Stimulated activated CD8-positive, alpha-beta memory T cell treated with anti-CD3 and anti-CD28 coated beads, Interleukin-4, amount 100 ng/mL, for 1 hour (primary cell): ENCODE data around the gene CDK14.
"Not testable (repeated sequence)": the region's sequence is repeated elsewhere in the genome, so short reads cannot be mapped to it uniquely, and the experiment has no call there.

Experiments used
- DNase-seq, 2 donors: peaks; one replicate each; pipeline ENCODE4 v3.0.0-alpha.2; 2020; ENCODE audit warnings: low read depth in 2 of 2, low spot score in 1 of 2

The CDK14 gene

DNA sequence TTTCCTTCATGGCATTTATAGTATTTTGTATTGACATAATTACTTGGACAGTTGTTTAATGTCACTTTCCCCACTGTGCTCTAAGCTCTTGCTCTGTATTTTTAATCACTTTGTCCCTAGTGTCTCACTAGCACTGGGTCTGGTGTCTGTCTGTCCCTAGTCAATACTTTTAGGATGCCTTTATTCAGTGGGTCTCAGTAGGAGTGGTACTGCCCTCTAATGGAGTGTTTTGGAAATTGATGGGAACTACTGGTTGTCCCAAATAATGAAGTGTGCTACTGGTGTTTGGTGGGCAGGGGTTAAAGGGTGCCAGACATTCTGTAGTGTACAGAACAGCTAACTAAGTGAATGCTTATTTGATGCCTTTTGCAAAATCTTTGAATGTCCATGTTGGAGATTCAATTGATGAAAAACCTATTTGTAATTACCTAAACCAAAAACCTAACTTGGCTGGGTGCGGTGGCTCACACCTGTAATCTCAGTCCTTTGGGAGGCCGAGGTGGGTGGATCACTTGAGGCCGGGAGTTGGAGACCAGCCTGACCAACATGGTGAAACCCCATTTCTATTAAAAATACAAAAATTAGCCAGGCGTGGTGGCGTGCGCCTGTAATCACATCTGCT lies 33.3 kb downstream of the CDK14 start:
- DNase-seq = no peak

DNA sequence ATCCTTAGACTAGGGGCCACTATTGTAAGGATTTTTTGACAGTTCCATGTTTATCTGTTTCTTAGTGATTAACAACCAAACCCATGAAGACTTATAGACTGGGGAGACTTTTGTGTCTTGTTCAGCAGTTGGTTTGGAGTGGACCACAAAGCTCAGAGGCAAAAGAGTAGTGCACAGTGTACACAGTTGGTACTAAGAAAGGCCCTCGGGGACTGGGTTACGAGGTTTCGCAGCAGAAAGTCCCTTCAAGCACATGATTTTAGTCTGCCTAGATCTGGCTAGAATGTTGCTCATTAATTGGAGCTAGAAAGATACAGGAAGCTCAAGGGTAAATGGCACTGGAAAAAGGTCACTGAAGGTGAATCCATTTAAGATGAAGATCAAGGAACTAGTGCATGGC lies 35.4 kb downstream of the CDK14 start:
- DNase-seq = no peak

DNA sequence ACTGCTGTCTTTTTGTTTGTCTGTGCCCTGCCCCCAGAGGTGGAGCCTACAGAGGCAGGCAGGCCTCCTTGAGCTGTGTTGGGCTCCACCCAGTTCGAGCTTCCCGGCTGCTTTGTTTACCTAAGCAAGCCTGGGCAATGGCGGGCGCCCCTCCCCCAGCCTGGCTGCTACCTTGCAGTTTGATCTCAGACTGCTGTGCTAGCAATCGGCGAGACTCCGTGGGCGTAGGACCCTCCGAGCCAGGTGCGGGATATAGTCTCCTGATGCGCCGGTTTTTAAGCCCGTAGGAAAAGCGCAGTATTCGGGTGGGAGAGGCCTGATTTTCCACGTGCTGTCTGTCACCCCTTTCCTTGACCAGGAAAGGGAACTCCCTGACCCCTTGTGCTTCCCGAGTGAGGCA lies 43.6 kb downstream of the CDK14 start:
- DNase-seq = not testable (repeated sequence)

DNA sequence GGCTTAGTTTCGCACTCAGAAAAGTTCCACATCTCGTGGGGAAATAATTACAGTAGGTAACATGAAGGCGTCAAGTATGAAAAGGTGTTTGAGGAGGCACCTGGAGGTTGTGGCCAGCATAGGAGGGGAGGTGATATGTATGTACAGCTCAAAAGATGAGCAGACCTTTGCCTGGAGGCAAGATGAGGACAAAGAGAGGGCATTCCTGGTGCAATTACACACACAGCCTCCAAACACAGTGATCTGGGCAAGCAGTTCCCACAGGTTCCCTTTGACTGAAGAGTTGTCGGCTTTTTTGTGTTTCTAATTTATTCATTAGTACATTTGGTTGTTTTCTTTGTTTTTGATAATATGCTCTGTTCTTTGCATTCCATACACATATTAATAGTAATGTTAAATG lies 46.9 kb downstream of the CDK14 start:
- no peak for DNase-seq

DNA sequence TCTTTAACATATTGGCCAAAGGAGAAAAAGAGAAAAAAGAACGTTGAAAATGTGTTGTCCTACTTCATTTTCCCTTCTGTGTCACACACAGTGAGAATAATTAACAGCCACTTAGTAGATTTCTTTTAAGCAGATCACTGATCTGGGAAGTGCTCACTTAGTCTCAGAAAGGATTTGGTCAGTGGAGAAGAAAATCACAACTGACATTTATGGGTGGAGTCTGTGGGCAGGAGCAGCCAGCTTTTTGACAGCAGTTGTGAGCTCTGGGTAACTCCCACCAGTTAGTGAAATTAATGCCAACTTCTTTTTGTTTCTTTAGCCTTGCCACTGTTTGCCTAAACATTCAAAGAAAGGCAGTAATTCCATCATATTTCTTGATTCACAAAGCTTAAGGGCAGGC lies 49.7 kb downstream of the CDK14 start:
- no peak for DNase-seq

DNA sequence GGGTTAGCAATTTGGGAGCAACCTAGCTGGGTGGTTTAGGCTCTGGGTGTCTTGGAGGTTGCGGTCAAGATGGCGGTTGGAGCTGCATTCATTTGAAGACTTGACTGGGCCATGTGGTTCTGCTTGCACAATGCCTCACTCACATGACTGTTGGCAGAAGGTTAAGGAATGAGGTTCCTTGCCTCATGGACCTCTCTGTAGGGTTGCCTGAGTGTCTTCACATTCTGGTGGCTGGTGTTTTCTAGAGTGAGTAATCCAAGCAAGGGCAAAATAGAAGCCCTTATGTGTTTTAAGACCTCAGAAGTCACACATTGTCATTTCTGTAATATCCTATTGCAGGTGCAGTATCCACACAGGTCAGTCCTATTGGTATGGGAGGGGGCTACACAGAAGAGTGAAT lies 52.0 kb downstream of the CDK14 start:
- no peak for DNase-seq

DNA sequence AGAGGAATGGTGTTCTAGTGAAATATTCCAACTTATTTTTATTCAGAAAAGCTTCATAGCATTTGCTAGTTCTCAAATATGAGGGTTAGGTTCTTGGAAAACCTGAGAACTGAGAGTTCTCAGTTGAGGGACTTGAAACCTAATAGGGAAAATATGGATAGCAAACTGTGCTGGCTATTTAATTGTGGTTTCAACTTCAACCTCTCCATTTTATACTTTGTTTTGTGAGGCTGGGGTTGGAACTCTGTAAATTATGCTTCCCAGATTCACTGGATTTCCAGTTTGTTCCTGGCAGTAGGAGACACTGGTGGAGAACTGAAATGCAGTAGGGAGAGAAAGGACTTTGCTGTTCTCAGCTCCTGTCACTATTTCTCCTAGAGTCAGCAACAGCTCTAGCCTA lies 52.7 kb downstream of the CDK14 start:
- no peak for DNase-seq

DNA sequence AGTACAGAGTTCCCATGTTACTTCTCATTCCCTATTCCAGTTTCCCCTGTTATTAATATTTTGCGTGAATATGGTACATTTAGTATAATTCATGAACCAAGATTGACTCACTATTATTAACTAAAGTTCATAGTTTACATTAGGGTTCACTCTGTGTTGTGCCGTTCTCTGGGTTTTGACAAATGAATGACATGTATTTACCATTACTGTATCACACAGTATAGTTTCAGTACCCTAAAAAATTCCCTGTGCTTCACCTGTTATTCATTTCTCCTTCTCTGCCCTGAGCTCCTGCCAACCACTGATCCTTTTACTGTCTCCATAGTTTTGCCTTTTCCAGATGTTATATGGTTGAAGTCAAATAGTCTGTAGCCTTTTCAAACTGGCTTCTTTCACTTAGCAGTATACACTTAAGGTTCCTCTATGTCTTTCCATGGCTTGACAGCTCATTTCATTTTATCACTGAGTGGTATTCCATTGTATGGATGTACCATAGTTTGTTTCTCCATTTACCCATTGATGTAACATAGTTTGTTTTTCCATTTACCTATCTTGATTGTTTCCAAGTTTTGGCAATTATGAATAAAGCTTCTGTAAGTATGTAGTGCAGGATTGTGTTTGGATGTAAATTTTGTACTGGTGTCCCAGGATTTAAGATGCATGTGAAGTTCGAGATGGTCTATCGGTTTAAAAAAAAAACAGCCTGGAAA lies 58.8 kb downstream of the CDK14 start:
- no peak for DNase-seq

DNA sequence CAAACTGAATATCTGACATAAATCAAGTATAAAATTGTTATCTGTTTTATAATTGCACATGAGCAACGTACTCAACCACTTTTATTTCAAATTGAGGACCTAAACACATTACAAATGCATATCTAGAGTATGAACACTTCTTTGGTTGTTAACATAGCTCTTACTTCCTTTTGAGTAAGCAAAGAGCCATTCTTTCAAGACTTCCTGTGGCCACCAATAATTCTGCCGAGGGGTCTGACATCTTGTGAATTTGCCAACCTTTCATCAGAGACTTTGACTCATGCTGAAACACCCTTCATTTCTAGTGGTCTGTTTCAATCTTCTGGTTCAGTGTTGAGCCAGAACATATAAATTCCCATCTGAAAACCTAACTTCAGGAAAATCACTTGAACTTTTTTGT lies 59.4 kb downstream of the CDK14 start:
- DNase-seq = no peak

DNA sequence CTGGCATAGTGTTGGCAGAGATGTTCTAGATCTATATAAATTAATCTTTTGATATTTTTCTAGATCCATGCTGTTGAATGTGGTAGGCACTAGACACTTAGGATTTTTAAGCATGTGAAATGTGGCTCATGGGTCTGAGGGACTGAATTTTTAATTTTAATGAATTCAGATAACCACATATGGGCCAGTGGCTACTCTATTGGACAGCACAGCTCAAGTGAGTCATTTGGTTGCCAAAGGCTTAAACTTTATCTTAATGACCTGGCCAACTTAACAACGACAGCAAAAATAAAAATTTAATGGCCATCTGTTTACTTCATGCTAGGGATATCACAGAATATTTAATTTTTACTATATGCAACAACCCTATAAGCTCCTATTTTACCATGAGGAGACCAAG lies 61.4 kb downstream of the CDK14 start:
- DNase-seq = no peak

DNA sequence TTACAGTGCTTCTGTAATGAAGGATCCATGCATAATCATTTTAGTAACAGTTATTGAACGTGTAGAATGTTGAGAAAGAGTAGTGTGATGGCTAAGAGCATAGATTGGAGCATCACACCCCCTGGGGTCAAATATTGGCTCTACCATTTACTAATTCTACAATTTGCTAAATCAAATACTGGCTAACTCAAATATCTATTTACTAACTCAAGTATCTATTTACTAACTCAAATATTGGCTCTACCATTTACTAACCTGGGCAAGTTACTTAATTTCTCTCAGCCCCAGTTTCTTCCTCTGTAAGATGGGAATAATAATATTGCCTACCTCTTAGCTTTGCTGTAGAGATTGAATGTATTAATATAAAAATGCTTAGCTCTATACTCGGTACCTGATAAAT lies 64.0 kb downstream of the CDK14 start:
- DNase-seq = no peak

DNA sequence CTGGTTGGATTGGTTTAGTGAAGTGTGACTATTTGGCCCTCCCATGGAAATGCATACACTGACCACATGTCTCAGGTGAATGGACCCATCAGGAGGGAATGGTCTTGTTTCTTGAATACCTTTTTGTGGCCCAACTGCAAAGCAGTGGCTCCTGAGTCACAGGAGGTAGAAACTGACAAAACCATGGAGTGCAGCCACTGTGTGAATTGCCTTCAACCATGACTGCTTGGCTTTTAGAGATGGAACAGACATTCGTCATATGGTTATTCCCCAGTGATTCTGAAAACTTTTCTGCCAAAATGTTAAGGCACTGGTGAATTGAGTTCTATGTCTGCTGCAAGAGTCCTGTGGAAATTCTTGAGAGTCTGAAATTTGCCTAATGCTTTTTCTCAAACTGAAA lies 64.7 kb downstream of the CDK14 start:
- no peak for DNase-seq

DNA sequence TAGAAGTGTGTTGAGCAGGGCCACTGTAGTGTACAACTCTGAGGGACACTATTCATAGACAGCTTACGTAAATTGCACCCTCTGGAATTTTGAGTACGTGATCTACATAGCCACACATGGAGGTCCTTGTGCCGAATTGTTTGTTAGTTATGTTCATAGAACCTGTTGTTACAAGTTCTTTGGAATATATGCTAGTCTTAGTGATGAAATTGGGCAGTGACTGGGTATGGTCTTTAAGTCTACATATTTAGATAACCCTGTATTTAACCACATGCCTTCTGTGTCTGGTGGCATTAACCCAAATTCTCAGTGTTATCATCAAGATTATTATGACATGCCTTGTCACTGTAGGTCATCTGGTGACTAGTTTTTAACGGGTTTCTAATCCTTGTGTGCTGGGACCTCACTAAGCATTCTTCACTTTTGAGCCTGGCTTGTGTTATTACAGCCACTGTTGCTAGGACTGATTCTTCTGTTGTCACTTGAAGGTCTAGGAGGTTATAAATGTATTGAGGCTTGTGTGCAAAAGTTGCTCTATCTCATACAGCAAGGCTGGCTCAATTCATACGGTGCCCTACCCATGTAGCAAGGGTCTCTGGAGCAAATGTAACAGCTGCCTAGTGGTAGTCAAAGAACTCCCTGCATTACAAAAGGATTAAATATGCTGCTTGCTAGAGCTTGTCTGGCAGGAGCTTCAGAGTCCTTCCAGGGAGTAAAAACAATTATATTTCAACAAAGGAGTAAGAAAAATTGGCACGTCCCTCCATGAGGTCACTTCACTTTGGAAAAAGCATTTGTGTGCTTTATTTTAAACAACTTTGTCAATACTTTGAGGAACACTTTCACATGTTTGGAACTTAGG lies 65.4 kb downstream of the CDK14 start:
- DNase-seq = no peak

DNA sequence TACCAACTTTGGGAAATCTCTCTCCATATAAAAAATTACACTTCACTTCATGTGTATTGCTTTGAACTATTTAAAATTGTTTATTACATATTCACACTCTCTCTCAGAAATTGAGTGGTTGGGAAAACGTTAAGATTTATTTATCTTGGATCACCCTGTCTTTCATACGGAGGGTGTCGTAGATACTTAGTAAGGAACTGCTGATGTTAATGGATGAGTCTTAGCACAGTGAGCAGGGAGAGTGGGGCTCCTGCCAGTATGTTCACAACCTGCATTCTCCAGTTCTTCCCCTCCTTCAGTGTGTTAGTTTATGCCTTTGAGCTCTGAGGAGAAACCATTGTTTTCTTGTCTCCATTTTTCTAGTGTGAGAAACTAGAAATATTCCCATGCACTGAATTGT lies 67.1 kb downstream of the CDK14 start:
- DNase-seq = no peak

DNA sequence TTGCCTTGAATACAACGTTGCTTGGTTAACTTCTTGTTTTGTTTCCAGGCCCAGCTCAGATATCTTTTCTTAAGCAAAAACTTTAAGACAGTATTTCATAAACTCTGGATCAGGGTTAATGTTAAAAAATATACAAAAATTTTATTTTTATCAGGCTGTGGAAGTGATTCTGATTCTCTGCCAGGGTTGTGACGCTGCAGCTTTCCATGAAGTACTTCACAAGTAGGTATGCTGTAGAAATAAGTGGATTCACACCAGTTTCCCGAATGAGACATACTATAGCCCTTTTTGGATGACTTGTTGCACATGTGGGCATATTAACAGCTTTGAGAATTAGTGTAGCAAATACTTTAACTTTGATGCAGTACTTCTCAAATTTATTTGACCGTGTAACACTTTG lies 70.1 kb downstream of the CDK14 start:
- no peak for DNase-seq

DNA sequence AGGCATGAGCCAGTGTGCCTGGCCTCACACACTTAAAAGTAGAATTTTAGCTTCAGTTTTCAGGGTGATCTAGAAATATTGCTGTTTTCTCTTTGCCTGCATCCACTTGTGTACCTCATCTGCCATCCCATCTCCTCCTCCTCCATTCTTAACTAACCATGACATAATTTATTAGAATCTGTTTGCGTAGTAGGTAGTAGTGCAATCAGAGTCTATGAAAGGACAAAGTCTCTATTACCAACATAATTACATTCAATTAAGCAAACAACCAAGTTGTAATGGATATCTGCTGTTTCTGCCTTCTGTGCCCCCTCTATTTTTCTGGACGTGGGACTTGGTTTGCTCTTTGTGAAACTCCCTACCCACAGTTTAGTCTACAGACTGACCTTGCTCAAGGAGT lies 72.9 kb downstream of the CDK14 start:
- no peak for DNase-seq

DNA sequence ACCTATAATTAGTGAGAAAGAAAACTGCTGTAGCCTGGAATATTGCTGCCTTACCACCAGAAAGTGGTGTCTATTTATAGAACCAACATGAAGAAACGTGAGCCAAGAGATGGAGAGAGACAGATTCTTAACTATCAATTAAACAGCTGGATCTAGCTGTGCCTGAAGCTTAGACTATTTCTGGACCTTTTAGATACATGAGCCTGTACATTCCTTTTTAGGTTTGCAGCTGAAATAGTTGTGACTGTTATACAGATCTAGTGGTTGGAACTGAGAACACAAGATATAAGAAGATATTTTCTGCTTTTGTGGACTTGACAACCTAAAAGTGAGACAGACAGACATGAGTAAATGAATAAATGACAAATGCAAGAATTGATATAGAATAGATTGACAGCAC lies 73.4 kb downstream of the CDK14 start:
- DNase-seq = no peak

DNA sequence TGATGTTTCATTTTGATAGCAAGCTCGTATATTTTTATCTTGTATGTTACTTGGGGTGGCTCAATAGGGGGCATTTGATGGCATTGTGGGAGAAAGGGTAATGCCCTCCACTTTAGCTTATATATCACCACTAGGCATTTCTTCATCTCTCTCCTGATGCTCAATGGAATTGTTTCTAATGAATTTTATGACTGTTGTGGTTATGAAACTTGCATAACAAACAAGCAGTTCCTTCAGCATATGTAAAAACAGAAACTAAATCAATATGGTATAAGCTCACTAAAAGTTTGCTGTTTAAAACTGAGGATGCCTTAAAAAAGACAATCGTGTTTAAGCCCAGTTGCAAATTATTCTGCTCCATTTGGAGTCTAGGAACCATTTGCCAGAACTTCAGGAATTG lies 75.5 kb downstream of the CDK14 start:
- no peak for DNase-seq

DNA sequence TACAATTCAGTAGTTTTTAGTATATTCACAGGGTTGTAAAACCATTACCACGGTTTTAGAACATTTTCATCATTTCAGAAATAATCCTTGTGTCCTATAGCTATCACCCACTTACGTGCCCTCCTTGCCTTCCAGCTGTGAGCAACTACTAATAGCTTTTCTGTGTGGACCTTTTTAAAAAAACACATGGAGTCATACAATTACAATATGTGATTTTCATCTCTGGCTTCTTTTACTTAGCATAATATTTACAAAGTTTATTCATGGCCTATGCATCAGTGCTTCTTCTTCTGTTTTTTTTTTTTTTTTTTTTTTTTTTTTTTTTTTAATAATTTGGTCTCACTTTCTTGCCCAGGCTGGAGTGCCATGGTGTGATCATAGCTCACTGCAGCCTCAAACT lies 76.1 kb downstream of the CDK14 start:
- no peak for DNase-seq

DNA sequence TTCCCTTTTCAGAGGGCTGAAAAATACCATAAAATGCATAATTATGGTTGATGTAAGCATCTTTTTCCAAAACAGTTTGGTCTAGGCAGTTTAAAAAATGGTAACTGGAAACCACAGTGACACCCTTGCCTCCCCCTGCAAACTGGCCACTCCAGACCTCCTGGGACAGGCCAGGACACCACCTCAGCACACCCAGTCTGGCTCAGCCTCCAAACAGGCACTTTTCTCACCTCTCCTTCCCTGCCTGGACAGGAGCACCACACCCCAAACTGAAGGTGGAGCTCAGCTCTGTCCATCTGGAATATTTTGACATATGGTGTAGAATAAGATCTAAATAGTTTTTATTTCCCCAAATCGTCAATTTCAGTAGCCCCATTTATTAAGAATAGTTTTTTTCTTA lies 78.5 kb downstream of the CDK14 start:
- DNase-seq = no peak

DNA sequence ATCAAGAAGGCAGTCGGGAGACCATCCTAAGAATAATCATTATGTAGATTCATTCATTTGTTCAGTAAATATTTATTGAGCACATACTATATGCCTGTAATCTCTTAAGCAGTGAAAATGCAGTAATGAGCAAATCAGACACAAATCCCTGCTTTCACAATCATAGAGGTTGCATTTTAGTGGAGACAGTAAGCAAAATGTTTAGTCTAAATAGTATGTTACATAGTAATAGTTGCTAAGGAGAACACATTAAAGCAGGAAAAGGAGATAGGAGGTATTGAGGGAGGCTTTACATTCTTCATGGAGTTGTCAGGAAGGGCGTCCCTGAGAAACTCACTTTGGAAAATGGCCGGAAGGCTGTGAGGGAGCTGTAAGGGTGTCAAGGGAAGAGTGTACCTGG lies 79.9 kb downstream of the CDK14 start:
- no peak for DNase-seq
